ENCODE data around the gene MMP19.

- TF ChIP-seq POLR2AphosphoS5 (IDR thresholded peaks at IDR 0.05; ENCODE audit: low read depth, low read length) (no peak), POLR2A (IDR thresholded peaks at IDR 0.05; ENCODE audit: low read depth, low read length) (no peak), TAF1 (IDR thresholded peaks at IDR 0.05; ENCODE audit: borderline replicate concordance, low read depth, low read length) (no peak)
Observed at GRCh38 chr12:55822228-55822627, 20.5 kb downstream of the MMP19 start.

Measured in GM12892 (cell line).